GM20000 (cell line): ENCODE data around the gene BACH2.

ENCODE experiments used
- DNase-seq: peaks from one replicate; pipeline ENCODE4 v3.0.0; 2012; ENCODE audit warnings: low spot score
- CTCF ChIP-seq: IDR thresholded peaks from 2 replicates; pipeline ENCODE4 v1.5.1; 2012; ENCODE audit warnings: mild to moderate bottlenecking, control low read depth; ENCODE audit errors: extremely low read depth, missing control alignments

The BACH2 gene

GRCh38 chr6:90315354-90315950, 18.8 kb upstream of the BACH2 start:
- no peak for DNase-seq
- no peak for TF ChIP-seq CTCF

DNA sequence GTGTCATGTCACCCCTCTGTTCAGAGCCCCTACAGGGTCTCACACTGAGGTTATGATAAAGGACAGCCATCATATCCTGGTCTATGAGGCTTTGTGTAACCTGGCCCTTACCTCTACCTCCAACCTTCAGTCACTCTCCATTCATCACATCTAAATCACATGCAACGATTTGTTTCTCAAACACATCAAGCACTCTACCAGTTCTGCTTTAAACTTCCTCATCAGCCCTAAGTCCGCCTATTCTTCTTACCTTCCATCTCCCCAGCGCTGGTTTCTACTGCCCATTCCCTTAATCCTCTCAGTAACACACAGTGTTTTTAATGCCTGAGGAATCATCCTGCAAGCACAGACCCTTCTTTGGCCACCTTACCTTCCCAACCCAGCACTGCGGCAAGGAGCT, 17.9 kb upstream of the BACH2 start:
- no peak for DNase-seq
- no peak for TF ChIP-seq CTCF

DNA sequence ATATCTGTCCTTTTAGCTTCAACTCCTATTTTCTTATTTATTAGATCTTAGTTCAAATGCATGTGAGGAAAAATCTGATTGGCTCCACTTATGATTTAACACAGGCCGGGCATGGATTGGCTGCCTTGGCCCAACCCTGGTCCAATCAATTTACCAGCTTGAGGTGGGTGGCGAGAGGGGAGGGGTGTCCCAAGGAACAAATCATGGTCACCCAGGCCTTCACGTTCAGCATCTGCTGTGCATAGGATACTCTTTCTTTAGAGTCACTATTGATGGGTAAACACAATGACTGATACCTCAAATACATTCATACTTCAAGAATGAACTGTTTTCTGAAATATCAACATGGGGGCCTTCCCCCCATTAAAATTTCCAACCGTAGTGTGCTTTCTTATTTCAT, 14.9 kb upstream of the BACH2 start:
- TF ChIP-seq CTCF, result no peak

GRCh38 chr6:90305800-90306448, 9.3 kb upstream of the BACH2 start:
- DNase-seq, result no peak
- no peak for TF ChIP-seq CTCF

More for the DNA sequence above, 14.9 kb upstream of the BACH2 start:
- no peak for DNase-seq

DNA sequence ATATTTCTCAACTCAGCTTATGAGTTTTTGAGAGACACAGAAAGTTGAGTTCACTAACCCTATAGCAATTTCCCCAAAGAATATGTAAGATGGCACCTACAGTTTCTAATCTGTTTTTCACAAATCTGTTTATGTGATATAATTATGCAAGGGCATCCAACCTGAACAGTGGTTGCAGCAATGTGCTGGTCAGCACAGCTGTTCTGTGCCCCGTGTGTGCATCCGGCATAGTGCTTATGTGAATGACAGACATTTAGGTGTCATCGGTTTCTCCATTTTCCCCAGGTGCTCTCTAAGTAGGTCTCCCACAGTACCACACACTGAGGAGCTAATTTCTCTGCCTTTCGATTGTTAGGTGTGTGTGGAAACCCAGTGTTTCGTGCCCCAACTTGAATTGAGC, 7.7 kb upstream of the BACH2 start:
- DNase-seq, result no peak
- no peak for TF ChIP-seq CTCF

- no peak for TF ChIP-seq CTCF
- no peak for DNase-seq
Observed at GRCh38 chr6:90303039-90303438, 6.4 kb upstream of the BACH2 start.

GRCh38 chr6:90302320-90302719, 5.7 kb upstream of the BACH2 start:
- no peak for DNase-seq
- TF ChIP-seq CTCF, result no peak
